H1 (cell line): Measurements from ENCODE around the gene LIG1.

Experiments used
- BACH1 ChIP-seq: IDR thresholded peaks from 2 replicates; pipeline ENCODE4 v1.6.1; 2012; ENCODE audit warnings: low read length, improper control_type of control experiment
- GTF2F1 ChIP-seq: IDR thresholded peaks from 2 replicates; pipeline ENCODE4 v1.6.1; 2012; ENCODE audit warnings: low read depth, low read length, improper control_type of control experiment, borderline replicate concordance
- RAD21 ChIP-seq, 2 experiments: IDR thresholded peaks in 1 of 2; conservative IDR thresholded peaks in 1 of 2; 2 replicates each; pipeline ENCODE4 v1.6.1; 2011; ENCODE audit warnings: low read depth in 2 of 2, low read length in 2 of 2, improper control_type of control experiment in 1 of 2, inconsistent platforms in 1 of 2, mild to moderate bottlenecking in 1 of 2, moderate library complexity in 1 of 2
- RFX5 ChIP-seq: IDR thresholded peaks from 2 replicates; pipeline ENCODE4 v1.6.1; 2011; ENCODE audit warnings: low read depth, low read length, improper control_type of control experiment, borderline replicate concordance
- SUZ12 ChIP-seq: fragments of 200-600 bp; sonication (generic); IDR thresholded peaks from 2 replicates; pipeline ENCODE4 v1.6.1; 2012; ENCODE audit warnings: mild to moderate bottlenecking, inconsistent platforms, low read length, moderate library complexity, mixed read lengths
- TAF1 ChIP-seq: IDR thresholded peaks from 2 replicates; pipeline ENCODE4 v1.6.1; 2011; ENCODE audit warnings: mild to moderate bottlenecking, low read depth, low read length
- YY1 ChIP-seq: IDR thresholded peaks from 2 replicates; pipeline ENCODE4 v1.6.1; 2011; ENCODE audit warnings: low read depth, mild to moderate bottlenecking, low read length
- TF ChIP-seq, protein P1 (sequence below), 3 experiments: IDR thresholded peaks; 1 replicate in 2 of 3; 2 replicates in 1 of 3; pipeline versions ENCODE4 v1.5.1 to v1.6.1; 2011; ENCODE audit warnings: low read length in 3 of 3, mild to moderate bottlenecking in 3 of 3, inconsistent platforms in 2 of 3, low read depth in 1 of 3, moderate library complexity in 1 of 3; ENCODE audit not compliant: insufficient read depth in 1 of 3; ENCODE audit errors: control extremely low read depth in 1 of 3
- TF ChIP-seq, protein P2 (sequence below): IDR thresholded peaks from 2 replicates; pipeline ENCODE4 v1.6.1; 2011; ENCODE audit warnings: low read length, improper control_type of control experiment

DNA sequence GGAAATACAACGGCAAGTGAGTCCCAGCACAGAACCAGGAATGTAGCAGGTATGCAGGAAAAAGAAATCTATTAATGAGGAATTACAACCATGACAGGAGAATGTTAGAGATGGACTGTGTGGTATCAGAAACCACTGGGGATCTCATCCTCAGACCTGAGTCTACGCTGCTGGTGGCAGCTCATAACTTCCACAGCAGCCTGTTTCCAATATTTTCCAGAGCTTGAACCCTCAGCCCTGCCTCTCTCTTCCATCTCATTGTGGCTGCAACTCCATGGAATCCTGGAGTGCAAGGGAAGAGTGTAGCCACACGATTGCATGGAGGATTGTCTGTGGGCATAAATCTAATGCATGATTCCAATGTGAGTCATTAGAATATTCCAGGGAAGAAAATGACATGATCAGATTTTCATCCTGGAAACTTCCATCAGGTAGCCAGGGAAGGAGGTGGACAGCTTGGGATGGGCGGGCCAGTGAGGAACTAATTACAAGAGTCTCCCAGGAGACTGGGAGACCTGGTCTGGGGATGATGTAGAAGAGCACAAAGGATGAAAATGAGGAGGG, 74.5 kb downstream of the LIG1 start:
- TF ChIP-seq, protein P1, sequence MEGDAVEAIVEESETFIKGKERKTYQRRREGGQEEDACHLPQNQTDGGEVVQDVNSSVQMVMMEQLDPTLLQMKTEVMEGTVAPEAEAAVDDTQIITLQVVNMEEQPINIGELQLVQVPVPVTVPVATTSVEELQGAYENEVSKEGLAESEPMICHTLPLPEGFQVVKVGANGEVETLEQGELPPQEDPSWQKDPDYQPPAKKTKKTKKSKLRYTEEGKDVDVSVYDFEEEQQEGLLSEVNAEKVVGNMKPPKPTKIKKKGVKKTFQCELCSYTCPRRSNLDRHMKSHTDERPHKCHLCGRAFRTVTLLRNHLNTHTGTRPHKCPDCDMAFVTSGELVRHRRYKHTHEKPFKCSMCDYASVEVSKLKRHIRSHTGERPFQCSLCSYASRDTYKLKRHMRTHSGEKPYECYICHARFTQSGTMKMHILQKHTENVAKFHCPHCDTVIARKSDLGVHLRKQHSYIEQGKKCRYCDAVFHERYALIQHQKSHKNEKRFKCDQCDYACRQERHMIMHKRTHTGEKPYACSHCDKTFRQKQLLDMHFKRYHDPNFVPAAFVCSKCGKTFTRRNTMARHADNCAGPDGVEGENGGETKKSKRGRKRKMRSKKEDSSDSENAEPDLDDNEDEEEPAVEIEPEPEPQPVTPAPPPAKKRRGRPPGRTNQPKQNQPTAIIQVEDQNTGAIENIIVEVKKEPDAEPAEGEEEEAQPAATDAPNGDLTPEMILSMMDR (IDR thresholded peaks at IDR 0.05; ENCODE audit: control extremely low read depth in 1 of 3, insufficient read depth in 1 of 3, low read depth in 1 of 3, low read length in 3 of 3): no peak
- TF ChIP-seq YY1: no peak
- no peak for TF ChIP-seq SUZ12
- no peak for TF ChIP-seq GTF2F1
- no peak for TF ChIP-seq TAF1
- no peak for TF ChIP-seq RFX5
- no peak for TF ChIP-seq RAD21 (IDR thresholded peaks at IDR 0.05 in 1 of 2, conservative IDR thresholded peaks at IDR 0.05 in 1 of 2; ENCODE audit: low read depth in 2 of 2, low read length in 2 of 2)
- TF ChIP-seq, protein P2, sequence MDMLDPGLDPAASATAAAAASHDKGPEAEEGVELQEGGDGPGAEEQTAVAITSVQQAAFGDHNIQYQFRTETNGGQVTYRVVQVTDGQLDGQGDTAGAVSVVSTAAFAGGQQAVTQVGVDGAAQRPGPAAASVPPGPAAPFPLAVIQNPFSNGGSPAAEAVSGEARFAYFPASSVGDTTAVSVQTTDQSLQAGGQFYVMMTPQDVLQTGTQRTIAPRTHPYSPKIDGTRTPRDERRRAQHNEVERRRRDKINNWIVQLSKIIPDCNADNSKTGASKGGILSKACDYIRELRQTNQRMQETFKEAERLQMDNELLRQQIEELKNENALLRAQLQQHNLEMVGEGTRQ: no peak
- TF ChIP-seq BACH1: no peak
